Fibroblast of villous mesenchyme (primary cell): ENCODE data around the gene TNRC6B. TPM values are rescaled to one million over a fixed set of nuclear protein-coding genes. Genes with fewer than 3 reads are reported as not detected.

ENCODE experiments used
- DNase-seq: peaks from one replicate; pipeline ENCODE4 v3.0.0-alpha.2; 2010; ENCODE audit warnings: low read depth
- H3K4me3 ChIP-seq: 2 replicates; pipeline ENCODE4 v1.5.1; 2011; ENCODE audit warnings: low read depth, mild to moderate bottlenecking, low read length
- CTCF ChIP-seq: IDR thresholded peaks from 2 replicates; pipeline ENCODE4 v1.5.1; 2012; ENCODE audit warnings: low read depth, mild to moderate bottlenecking, low read length; ENCODE audit not compliant: insufficient read depth
- total RNA-seq: library from RNA; depleted of rRNA; stranded (reverse); fragments of >200 nt; gene quantifications from 2 replicates; pipeline ENCODE4 v1.2.3, GENCODE V29; 2012

TNRC6B gene
- total RNA-seq, 1 donor: 23.3 TPM

DNA sequence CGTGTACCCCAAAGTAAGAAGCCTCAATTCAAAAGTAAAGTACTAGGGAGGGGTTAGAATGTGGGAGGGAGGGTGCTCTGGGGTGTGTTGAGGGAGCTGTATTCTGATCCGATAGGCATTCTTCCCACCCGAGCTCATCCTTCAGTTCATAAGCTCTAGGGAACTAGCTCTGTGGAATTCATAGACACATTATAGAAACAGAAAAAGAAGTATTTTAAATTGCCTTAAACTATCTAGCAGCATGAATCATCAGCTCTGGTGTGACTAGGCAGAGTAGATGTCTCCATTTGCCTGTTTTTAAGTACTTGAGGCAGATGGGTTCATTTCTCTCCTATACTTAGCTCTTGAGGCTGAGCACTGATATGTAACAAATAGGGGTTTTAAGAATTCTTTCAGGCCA, 185.3 kb downstream of the TNRC6B start:
- peak; percentile 44 for DNase-seq
- H3K4me3 ChIP-seq: no peak overlapping the region
- no peak for TF ChIP-seq CTCF

- DNase-seq: no peak
- H3K4me3 ChIP-seq: no peak overlapping the region
- TF ChIP-seq CTCF: no peak
Measured at GRCh38 chr22:40364431-40364830, 186.7 kb downstream of the TNRC6B start.

DNA sequence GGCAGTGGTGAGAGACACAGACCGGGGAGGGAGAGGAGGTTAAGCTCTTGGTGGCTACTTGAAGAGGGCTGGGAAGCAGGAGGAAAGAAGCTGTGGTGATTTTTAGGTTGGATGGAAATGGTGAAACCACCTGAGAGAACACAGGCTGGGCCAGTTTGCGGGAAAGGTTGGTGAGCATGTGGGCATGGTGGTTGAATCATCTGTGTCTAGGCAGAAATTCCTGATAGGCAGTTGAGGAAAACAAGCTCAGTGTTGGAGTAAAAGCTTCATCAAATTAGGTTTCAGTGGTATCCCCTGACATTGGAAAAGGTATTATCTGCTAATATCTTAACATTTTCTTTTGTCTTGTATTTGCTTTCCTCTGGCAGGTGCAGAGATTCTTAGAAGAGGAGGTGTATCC, 188.3 kb downstream of the TNRC6B start:
- no peak overlapping the region for H3K4me3 ChIP-seq
- TF ChIP-seq CTCF: no peak
- DNase-seq: no peak

DNA sequence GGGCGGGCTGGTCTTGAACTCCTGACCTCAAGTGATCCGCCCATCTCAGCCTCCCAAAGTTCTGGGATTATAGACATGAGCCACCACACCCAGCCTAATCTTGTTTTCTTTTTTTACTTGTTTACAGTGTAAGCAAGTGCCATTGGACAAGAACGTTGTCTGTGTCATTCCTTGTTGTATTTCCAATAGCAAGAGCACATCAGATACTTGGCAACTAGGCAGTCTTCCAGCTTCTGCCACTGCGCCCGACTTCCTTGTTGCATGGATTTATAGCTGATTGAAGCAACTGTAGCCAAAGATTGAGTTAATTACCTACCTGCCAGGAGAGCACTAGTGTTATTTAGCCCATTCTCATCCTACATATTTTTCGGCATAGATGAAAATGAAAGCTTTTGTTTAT, 189.6 kb downstream of the TNRC6B start:
- peak; percentile 29 for DNase-seq
- no peak for TF ChIP-seq CTCF
- no peak overlapping the region for H3K4me3 ChIP-seq

GRCh38 chr22:40368016-40368415, 190.3 kb downstream of the TNRC6B start:
- no peak for TF ChIP-seq CTCF
- no peak for DNase-seq
- H3K4me3 ChIP-seq: no peak overlapping the region

GRCh38 chr22:40368836-40369235, 191.1 kb downstream of the TNRC6B start:
- no peak for DNase-seq
- no peak overlapping the region for H3K4me3 ChIP-seq
- TF ChIP-seq CTCF: no peak

DNA sequence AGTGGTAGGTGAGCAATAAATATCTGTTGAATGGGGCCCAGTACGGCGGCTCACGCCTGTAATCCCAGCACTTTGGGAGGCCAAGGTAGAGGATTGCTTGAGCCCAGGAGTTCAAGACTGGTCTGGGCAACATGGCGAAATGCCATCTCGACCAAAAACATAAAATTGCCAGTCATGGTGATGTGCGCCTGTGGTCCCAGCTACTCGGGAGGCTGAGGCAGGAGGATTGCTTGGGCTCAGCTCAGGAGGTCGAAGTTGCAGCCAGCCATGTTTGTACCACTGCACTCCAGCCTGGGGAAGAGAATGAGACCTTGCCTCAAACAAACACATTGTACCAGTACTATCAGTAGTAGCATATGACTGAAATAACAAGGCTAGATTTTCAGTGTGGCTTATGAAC, 196.8 kb downstream of the TNRC6B start:
- DNase-seq: no peak
- no peak overlapping the region for H3K4me3 ChIP-seq
- no peak for TF ChIP-seq CTCF
